WI38 (cell line): ENCODE measurements around the gene PROM1.

Experiments used
- H3K4me3 ChIP-seq: 2 replicates; pipeline ENCODE4 v1.5.1; 2011; ENCODE audit warnings: low read depth, mild to moderate bottlenecking, control low read depth, low read length
- TF ChIP-seq, protein P1 (sequence below): IDR thresholded peaks from 2 replicates; pipeline ENCODE4 v1.5.1; 2012; ENCODE audit warnings: low read depth, mild to moderate bottlenecking, control low read depth, low read length

Gene PROM1

DNA sequence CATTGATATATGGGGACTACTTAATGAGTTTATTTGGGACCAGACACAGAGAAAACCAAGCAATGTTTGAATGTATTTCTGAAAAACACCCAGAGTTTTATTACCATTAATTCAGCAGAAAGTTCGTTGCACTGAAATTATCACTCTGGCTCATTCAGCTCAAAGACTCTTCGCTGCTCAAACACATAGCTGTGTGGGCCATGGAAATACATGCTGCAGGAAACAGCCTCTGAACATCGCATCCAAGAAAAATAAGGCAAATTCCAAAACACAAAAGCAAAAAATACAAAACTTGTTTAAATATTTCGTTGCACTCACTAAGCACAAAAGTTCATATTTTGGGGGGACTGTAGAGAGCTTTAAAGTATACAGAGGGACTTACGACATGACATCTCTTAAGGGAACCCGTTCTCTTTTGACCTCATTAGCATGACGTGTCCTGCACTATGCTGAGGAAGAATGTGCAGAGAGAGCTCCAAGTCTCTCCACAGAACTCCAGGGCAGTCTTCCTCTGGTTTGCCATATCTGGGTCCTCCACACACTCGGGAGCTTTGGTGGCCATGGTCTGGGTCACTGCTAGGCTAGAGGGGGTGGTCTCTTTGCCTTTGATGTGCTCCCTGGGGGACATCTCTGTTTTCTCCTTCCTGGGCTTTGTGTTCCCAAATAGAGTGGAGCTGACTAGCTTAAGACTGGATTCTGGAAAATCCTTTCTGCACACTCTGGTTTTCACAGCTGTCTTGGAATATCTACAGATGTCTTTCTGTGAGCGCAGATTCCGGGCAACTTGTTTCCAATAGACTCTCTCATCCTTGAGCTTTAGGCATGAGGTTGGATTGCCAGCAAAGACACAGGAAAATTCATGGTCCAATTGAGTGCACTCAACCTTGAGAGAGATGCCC lies 148.1 kb downstream of the PROM1 start:
- TF ChIP-seq, protein P1, sequence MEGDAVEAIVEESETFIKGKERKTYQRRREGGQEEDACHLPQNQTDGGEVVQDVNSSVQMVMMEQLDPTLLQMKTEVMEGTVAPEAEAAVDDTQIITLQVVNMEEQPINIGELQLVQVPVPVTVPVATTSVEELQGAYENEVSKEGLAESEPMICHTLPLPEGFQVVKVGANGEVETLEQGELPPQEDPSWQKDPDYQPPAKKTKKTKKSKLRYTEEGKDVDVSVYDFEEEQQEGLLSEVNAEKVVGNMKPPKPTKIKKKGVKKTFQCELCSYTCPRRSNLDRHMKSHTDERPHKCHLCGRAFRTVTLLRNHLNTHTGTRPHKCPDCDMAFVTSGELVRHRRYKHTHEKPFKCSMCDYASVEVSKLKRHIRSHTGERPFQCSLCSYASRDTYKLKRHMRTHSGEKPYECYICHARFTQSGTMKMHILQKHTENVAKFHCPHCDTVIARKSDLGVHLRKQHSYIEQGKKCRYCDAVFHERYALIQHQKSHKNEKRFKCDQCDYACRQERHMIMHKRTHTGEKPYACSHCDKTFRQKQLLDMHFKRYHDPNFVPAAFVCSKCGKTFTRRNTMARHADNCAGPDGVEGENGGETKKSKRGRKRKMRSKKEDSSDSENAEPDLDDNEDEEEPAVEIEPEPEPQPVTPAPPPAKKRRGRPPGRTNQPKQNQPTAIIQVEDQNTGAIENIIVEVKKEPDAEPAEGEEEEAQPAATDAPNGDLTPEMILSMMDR = no peak

DNA sequence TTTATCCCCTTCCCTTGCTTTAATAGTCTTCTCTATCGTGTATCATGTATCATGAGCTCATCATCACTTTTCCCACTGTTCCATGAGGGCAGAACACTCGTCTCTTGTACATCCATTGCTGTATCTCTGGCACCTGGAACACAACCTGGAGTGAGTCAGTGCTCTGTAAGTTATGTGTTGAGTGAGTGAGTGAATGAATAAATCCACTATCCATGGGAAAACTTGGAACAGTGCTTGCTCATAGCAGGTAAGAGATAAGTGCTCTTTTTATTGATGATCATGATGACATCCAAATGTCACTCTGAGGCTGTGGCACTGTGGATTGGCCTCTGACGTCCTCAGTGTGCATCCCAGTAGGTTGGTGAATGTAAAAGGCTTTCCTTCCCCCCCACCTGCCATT lies 149.6 kb downstream of the PROM1 start:
- TF ChIP-seq, protein P1 = no peak
- H3K4me3 ChIP-seq = no peak overlapping the region

More for the DNA sequence above, 148.1 kb downstream of the PROM1 start:
- H3K4me3 ChIP-seq = no peak overlapping the region

DNA sequence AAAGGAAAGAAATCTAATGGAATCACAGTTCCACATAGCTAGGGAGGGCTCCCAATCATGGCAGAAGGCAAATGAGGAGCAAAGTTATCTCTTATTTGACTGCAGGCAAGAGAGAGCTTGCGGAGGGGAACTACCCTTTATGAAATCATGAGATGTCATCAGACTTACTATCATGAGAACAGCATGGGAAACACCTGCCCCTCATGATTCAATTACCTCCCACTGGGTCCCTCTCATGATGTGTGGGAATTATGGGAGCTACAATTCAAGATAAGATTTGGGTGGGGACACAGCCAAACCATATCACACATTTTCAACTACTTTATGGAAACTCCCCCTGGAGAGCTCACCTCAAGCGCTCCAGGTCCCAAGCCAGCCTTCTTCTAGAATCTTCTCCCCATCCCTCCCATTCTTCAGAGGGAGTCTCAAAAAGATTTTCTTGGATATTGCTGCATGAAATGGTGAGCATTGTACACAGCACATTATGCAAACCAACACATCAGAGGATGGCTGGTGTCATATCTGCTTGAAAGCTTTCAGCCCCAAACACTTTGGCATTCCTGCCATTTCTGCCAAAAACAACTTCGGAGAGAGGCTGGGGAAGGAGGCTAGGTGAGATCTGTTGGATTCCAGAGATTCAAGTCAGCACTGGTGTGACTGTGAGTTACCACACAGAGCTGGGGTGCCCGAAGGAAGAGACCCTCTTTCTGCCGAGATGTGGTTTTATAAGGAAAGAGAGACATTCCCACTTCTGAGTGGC lies 152.2 kb downstream of the PROM1 start:
- TF ChIP-seq, protein P1 = no peak
- H3K4me3 ChIP-seq = no peak overlapping the region

DNA sequence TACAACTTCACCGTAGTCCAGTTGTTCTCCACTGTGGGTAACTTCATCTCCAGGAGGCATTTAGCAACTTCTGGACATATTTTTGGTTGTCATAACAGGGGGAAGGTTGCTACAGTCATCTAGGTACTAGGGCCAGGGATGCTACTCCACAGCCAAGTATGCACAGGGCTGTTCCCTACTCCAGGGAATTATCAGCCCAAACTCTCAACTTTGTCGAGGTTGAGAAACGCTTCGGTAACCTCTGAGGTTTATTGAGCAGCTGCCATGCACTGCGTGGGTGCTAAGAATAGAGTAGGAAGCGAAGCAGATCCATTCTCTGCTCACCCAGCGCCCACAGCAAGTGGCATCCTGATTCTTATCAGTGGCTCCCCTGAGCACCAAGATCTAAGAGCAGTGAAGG lies 153.5 kb downstream of the PROM1 start:
- TF ChIP-seq, protein P1 = no peak
- no peak overlapping the region for H3K4me3 ChIP-seq

DNA sequence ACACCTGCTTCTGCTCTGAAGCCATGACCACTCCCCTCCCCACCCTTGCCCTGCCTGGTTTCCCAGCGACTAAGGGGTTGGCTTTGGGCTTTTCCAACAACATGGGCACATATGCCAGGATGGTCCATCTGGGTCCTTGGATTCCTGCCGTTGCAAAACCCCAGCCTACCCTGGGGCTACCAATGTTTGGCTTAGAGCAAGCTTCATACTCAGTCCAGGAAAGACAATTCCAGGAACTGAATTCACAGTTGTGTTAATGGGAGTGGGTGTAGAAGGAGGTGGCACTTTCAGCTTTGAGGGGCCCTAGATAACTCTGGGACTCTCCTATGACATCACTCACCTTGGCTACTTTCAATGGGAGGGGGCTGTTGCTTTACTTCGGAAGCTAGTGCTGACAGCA lies 154.3 kb downstream of the PROM1 start:
- TF ChIP-seq, protein P1 = no peak

DNA sequence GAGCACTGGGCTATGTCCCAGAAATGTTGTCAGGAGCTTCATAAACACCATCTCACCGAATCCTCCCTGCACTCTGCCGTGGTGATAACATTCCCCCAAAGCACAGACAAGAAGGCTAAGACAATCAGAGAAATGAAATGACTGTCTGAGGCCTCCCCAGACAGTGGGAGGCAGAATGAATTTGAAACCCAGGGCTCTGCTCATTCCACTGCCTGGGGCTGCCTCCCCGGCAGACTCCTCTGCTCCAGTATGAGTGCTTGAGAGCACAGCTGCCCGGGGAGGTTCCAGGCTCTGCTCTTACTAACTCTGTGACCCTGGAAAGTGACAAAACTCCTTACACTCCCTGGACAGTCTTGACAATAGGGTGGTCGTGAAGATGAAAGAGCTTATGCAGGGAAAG lies 154.9 kb downstream of the PROM1 start:
- TF ChIP-seq, protein P1 = no peak
- H3K4me3 ChIP-seq = no peak overlapping the region

More for the DNA sequence above, 154.3 kb downstream of the PROM1 start:
- H3K4me3 ChIP-seq = no peak overlapping the region

DNA sequence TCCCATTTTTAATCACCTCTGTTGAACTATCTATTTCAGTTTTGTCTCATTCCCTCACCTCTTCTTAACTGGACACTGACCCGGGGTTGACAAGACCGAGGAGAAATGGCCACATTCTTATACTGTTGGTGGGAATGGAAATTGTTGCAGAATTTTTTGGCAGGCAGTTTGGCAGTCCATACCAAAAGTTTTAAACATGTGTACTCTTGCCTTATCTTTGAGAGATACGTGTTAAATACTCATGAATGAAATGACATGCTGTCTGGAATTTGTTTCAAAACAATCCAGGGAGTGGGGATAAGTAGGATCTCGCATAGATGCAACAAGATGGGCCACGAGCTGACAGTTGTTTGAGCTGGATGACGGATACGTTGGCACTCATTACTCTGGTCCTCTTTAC lies 157.3 kb downstream of the PROM1 start:
- no peak overlapping the region for H3K4me3 ChIP-seq
- TF ChIP-seq, protein P1 = no peak
